Measurements from ENCODE around the gene GDPGP1. TPM values are rescaled to one million over a fixed set of nuclear protein-coding genes. Genes with fewer than 3 reads are reported as not detected.
"Not testable (repeated sequence)": the region's sequence is repeated elsewhere in the genome, so short reads cannot be mapped to it uniquely, and the experiment has no call there.

Gene GDPGP1
- total RNA-seq, 1 donor from 2014 or later = 10.6 TPM

DNA sequence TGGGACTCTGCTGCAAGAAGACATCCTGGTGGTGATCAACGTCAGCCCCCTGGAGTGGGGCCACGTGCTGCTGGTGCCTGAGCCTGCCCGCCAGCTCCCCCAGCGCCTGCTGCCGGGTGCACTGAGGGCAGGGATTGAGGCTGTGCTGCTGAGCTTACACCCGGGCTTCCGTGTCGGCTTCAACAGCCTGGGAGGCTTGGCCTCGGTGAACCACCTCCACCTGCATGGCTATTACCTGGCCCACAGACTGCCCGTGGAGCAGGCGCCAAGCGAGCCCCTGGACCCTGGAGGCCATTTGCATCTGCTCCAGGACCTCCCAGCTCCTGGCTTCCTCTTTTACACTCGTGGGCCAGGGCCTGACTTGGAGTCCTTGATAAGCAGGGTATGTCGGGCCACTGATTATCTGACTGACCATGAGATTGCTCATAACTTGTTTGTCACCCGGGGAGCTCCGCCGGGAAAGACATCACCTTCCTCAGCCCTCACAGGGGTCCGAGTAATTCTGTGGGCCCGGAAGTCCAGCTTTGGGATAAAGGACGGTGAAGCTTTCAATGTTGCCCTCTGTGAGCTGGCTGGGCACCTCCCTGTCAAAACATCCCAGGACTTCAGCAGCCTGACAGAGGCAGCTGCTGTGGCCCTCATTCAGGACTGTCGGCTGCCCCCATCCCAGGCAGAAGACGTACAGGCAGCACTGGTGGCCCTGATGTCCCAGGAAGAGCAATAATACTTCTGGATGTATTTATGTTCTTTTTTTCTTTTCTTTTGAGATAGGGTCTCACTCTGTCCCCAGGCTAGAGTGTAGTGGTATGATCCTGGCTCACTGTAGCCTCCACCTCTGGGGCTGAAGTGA lies 7.6 kb downstream of the GDPGP1 start:
- no peak for DNase-seq (ENCODE audit: low spot score)

DNA sequence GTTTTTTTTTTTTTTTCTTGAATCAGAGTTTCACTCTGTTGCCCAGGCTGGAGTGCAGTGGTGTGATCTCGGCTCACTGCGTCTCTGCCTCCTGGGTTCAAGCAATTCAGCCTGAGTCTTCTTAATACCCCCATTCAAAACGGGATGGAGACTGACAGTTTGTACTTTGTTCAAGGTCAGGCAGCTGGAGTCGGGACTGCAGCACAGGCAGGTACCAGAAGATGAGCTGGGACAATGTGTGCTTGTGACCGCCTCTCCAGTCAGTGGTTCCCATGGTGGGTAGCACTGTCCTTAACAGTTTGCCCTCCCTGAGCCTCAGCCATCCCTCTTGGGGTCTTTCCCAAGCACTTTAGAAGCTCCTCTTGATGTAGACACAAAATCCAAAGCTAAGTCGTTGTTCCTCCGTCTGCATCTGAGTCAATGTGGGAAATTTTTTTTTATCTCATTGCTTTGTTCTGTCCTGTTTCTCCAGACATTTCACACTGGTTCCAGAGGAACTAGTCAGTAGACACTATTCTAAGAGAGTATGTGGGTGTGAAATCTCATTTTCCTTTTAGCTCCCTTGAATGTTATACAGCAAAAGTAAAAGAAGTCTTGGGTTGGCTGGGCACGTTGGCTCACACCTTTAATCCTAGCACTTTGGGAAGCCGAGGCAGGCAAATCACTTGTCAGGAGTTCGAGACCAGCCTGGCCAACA lies 10.1 kb downstream of the GDPGP1 start:
- intact Hi-C loops (cut with DNase I) = no loop called here

More for the DNA sequence above, 7.6 kb downstream of the GDPGP1 start:
- intact Hi-C loops (cut with DNase I) = no loop called here

GRCh38 chr15:90248789-90249202 lies 14.8 kb downstream of the GDPGP1 start:
- DNase-seq (ENCODE audit: low spot score) = peak; percentile 75
- intact Hi-C loops (cut with DNase I) = no loop called here

More for the DNA sequence above, 10.1 kb downstream of the GDPGP1 start:
- DNase-seq (ENCODE audit: low spot score) = no peak

- peak; percentile 98 for DNase-seq (ENCODE audit: low spot score)
- intact Hi-C loops (cut with DNase I) = no loop called here
Observed at GRCh38 chr15:90249203-90249863, 15.3 kb downstream of the GDPGP1 start, which contains the start of gene TTLL13. Gene TTLL13, plus strand, starts transcription at chr15:90249556. Its CDS starts 1,075 bp downstream, at chr15:90250631.

DNA sequence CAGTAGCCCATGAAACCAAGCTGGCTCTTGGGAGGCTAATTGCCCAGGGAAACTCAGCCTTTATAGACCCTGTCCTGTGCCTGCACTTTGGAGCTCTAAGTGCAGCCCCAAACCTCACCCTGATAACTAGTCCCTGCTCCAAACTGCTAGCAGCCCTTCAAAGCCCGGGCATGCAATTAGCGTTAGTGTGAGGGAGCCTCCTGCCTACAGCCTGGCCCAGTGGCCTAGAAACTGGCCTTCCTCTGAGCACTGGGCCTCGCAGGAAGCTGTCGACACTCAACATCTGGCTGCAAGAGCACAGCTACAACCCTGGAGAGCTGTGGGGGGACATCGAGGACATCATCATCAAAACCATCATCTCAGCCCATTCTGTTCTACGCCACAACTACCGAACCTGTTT lies 23.8 kb downstream of the GDPGP1 start:
- intact Hi-C loops (cut with DNase I) = no loop called here
- no peak for DNase-seq (ENCODE audit: low spot score)

- intact Hi-C loops (cut with DNase I) = no loop called here
- DNase-seq (ENCODE audit: low spot score) = no peak
Observed at GRCh38 chr15:90259524-90259923, 25.5 kb downstream of the GDPGP1 start.

DNA sequence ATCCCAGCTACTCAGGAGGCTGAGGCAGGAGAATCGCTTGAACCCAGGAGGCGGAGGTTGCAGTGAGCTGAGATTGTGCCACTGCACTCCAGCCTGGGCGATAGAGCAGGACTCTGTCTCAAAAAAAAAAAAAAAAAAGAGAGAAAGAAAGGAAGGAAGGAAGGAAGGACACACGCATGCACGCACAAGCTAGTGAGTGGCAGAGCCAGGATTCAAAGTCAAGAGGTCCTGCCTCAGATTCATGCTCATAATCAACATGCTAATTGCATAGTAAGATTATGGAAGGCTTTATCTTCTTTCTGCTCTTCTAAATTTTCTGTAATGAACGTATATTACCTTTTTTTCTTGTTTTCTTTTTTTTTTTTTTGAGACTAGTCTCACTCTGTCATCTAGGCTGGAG lies 26.7 kb downstream of the GDPGP1 start:
- intact Hi-C loops (cut with DNase I); DNase-seq (ENCODE audit: low spot score): not testable (repeated sequence)

DNA sequence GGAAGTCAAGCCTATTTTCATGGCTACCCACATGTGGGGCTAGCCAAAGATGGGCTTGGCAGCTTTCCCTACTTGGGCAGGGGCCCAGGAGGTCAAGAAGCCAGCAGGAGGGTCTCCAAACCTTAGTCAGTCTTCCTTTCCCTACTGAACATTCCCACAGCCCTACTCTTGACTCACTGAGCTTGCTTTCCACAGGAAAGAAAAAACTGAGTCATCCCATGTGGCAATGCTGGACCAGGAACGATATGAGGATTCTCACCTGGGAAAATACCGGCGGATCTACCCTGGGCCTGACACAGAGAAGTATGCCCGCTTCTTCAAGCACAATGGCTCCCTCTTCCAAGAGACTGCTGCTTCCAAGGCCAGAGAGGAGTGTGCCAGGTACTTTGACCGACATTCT lies 27.8 kb downstream of the GDPGP1 start:
- no peak for DNase-seq (ENCODE audit: low spot score)
- intact Hi-C loops (cut with DNase I) = no loop called here

DNA sequence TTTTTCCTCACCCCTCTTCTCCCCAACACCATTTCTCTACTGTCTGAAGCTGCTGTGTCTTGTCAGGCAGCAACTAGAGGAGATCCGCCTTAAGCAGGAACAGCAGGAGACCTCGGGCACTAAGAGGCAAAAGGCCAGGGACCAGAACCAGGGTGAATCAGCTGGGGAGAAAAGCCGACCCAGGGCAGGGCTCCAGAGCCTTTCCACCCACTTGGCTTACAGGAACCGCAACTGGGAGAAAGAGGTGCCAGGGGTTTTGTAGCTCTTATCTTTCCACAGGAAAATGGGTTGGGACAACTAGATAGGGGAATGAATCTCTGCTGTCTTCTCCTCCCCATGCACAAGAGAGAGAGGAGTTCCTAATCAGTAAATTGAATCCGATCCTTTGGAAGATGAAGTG lies 28.4 kb downstream of the GDPGP1 start:
- intact Hi-C loops (cut with DNase I) = no loop called here
- no peak for DNase-seq (ENCODE audit: low spot score)

- DNase-seq (ENCODE audit: low spot score) = no peak
- intact Hi-C loops (cut with DNase I) = loop anchor here (5.0 kb wide), 1 partner anchor 32 kb away; the partner anchor contains the start of genes CIB1 and GDPGP1
Observed at GRCh38 chr15:90264671-90265070, 30.7 kb downstream of the GDPGP1 start.

DNA sequence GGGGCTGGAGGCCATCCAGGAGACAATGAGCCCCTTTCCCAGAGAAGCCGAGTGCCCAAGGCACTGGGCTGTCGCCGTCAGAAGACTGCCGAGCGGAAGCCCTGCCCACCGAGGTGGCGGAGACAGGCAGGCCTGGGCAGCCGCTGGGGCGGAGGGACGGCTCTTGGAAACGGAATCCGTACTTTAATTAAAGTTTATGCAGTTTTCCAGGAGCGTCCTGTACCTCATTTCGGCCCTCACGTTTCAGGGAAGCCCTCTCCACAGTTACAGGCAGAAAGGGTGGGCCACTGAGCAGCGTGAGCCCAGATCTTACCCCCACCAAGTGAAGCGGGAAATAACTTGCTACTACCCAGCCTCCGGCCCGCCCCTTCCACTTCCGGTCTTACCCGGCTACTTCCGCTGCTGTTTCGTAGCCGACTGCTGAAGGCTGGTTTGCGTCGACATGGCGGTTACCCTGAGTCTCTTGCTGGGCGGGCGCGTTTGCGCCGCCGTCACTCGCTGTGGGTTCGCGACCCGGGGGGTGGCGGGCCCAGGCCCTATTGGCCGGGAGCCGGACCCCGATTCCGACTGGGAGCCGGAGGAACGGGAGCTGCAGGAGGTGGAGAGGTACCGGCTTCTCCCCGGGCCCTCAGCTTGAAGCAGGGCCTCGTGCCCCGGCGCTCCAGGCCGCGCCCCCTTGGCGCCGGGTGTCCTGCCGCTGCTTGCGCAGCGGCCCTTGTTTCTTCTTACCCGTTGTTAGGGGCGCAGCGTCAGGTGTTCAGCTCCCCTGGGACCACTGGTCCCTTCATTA lies 31.5 kb downstream of the GDPGP1 start, which contains the start of gene NGRN:
TSS of gene NGRN (plus strand) at position 402 of the 790 bp plus-strand sequence. CDS start at position 443, 41 bp downstream.
- intact Hi-C loops (cut with DNase I) = loop anchor here (5.0 kb wide), 1 partner anchor 33 kb away; the partner anchor contains the start of genes CIB1 and GDPGP1
- DNase-seq (ENCODE audit: low spot score) = peak; percentile 99

DNA sequence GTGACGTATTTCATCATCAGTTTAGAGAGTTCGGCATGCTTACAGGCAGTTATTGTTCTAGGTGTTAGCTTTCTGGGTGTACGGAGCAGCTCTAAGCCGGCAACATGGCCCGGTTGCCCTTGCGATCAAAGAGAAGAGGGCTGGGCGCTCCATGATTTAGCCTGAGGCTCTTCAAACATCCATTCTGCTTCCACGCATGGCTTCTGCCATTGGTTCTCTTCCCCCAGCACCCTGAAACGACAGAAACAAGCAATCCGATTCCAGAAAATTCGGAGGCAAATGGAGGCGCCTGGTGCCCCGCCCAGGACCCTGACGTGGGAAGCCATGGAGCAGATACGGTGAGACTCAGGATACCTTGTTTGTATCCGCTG lies 32.0 kb downstream of the GDPGP1 start:
- intact Hi-C loops (cut with DNase I) = loop anchor here (5.0 kb wide), 1 partner anchor 34 kb away; the partner anchor contains the start of genes CIB1 and GDPGP1
- no peak for DNase-seq (ENCODE audit: low spot score)

- DNase-seq (ENCODE audit: low spot score) = no peak
- intact Hi-C loops (cut with DNase I) = loop anchor here (5.0 kb wide), 1 partner anchor 34 kb away; the partner anchor contains the start of genes CIB1 and GDPGP1
Observed at GRCh38 chr15:90266485-90266884, 32.5 kb downstream of the GDPGP1 start.

- intact Hi-C loops (cut with DNase I) = loop anchor here (5.0 kb wide), 1 partner anchor 36 kb away; the partner anchor contains the start of genes CIB1 and GDPGP1
- DNase-seq (ENCODE audit: low spot score) = no peak
Observed at GRCh38 chr15:90268415-90268814, 34.4 kb downstream of the GDPGP1 start.

DNA sequence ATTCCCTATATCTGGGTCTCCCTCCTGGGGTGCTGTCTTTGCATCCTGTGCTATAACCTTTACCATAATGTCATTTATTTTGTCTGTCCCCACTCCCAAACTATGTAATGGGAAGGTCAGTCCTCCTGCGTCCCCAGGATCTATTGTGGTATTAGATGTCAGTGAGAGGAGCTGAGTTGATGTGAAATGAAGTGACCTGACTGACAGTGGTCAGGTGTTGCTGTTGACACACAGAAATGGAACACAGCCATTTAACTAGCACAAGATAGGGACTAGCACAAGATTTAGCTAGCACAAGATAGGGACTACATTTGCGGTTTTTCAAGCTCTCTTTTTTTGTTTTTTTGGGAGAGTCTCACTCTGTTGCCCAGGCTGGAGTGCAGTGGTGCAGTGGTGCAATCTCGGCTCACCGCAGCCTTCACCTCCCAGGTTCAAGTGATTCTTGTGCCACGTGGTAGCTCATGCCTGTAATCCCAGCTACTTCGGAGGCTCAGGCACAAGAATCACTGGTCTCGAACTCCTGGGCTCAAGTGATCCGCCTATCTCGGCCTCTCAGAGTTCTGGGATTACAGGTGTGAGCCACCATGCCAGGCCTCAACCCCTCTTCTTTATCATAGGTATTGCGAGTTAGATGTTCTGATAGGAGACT lies 36.6 kb downstream of the GDPGP1 start:
- intact Hi-C loops (cut with DNase I) = no loop called here
- no peak for DNase-seq (ENCODE audit: low spot score)

- no peak for DNase-seq (ENCODE audit: low spot score)
- intact Hi-C loops (cut with DNase I) = no loop called here
Observed at GRCh38 chr15:90271459-90272166, 37.6 kb downstream of the GDPGP1 start.

DNA sequence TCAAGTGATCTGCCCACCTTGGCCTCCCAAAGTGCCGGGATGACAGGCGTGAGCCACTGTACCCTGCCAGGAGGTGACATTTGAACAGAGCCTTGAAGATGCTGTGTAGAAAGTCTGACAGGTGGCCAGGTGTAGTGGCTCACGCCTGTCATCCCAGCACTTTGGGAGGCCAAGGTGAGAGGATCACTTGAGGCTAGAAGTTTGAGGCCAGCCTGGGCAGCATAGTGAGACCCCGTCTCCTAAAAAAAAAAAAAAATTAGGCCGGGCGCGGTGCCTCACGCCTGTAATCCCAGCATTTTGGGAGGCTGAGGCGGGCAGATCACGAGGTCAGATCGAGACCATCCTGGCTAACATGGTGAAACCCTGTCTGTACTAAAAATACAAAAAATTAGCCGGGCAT lies 44.5 kb downstream of the GDPGP1 start:
- intact Hi-C loops (cut with DNase I); DNase-seq (ENCODE audit: low spot score): not testable (repeated sequence)

GRCh38 chr15:90280743-90281142 lies 46.7 kb downstream of the GDPGP1 start:
- intact Hi-C loops (cut with DNase I); DNase-seq (ENCODE audit: low spot score): not testable (repeated sequence)
